SK-N-SH (cell line): ENCODE data around the gene ANKRD44. TPM values are rescaled to one million over a fixed set of nuclear protein-coding genes. Genes with fewer than 3 reads are reported as not detected.

ENCODE experiments used
- CTCF ChIA-PET: fragments of 300-600, 350-600 bp; formaldehyde crosslinking; extraction: SDS; loops from one replicate; lab custom pipeline; 2021; lab: Yijun Ruan, JAX
- POLR2A ChIA-PET: fragments of 350-600 bp; sonication (Branson Sonifier 250); formaldehyde crosslinking; extraction: SDS; loops from one replicate; lab custom pipeline; 2020; ENCODE audit warnings: antibody characterized with exemption, inconsistent platforms; lab: Yijun Ruan, JAX
- DNase-seq: peaks from one replicate; pipeline ENCODE4 v3.0.0; 2012
- H2AFZ ChIP-seq: fragments of 200-600 bp; sonication (generic); 2 replicates; pipeline ENCODE4 v1.8.1; 2016; ENCODE audit warnings: antibody characterized with exemption, mild to moderate bottlenecking, low read depth
- H3F3A ChIP-seq: fragments of 200-600 bp; sonication (generic); replicated peaks from 2 replicates; pipeline ENCODE3; 2016; ENCODE audit warnings: antibody characterized with exemption, mild to moderate bottlenecking; ENCODE audit not compliant: insufficient read depth
- H3K27ac ChIP-seq, 2 experiments: fragments of 200-500 bp in 1 of 2; fragments of 200-600 bp in 1 of 2; sonication (Bioruptor generic) in 1 of 2; sonication (generic), shearing (Covaris generic) in 1 of 2; 2 replicates each; pipeline versions ENCODE4 v1.5.1 to v1.6.1; 2014 to 2016; ENCODE audit warnings: low read depth in 2 of 2, inconsistent platforms in 1 of 2, low read length in 1 of 2, mild to moderate bottlenecking in 1 of 2, mixed read lengths in 1 of 2
- H3K27me3 ChIP-seq: fragments of 200-600 bp; sonication (generic), shearing (Covaris generic); 2 replicates; pipeline ENCODE4 v1.6.1; 2016; ENCODE audit warnings: mixed run types; ENCODE audit not compliant: insufficient read depth
- H3K36me3 ChIP-seq, 2 experiments: fragments of 200-500 bp in 1 of 2; fragments of 200-600 bp in 1 of 2; sonication (Bioruptor generic) in 1 of 2; sonication (generic) in 1 of 2; replicated peaks in 1 of 2; 2 replicates each; pipeline versions ENCODE3 to v1.5.1; 2014 to 2016; ENCODE audit warnings: low read length in 1 of 2, mild to moderate bottlenecking in 1 of 2; ENCODE audit not compliant: insufficient read depth in 2 of 2, control insufficient read depth in 1 of 2
- H3K4me1 ChIP-seq, 2 experiments: fragments of 200-500 bp in 1 of 2; fragments of 200-600 bp in 1 of 2; sonication (Bioruptor generic) in 1 of 2; sonication (generic), shearing (Covaris generic) in 1 of 2; 2 replicates each; pipeline versions ENCODE4 v1.5.1 to v1.6.1; 2014 to 2016; ENCODE audit warnings: low read depth in 1 of 2, low read length in 1 of 2, mixed run types in 1 of 2; ENCODE audit not compliant: insufficient read depth in 2 of 2, control insufficient read depth in 1 of 2
- H3K4me2 ChIP-seq: fragments of 200-600 bp; sonication (generic), shearing (Covaris generic); 2 replicates; pipeline ENCODE4 v1.6.1; 2017; ENCODE audit warnings: mixed run types
- H3K4me3 ChIP-seq, 2 experiments: fragments of 200-500 bp in 1 of 2; fragments of 200-600 bp in 1 of 2; sonication (Bioruptor generic) in 1 of 2; sonication (generic), shearing (Covaris generic) in 1 of 2; 2 replicates each; pipeline versions ENCODE4 v1.5.1 to v1.8.1; 2014 to 2016; ENCODE audit warnings: low read depth in 2 of 2, inconsistent platforms in 1 of 2, low read length in 1 of 2, mild to moderate bottlenecking in 1 of 2, mixed read lengths in 1 of 2, moderate library complexity in 1 of 2
- H3K79me2 ChIP-seq: fragments of 200-600 bp; sonication (generic); 2 replicates; pipeline ENCODE4 v1.8.1; 2017; ENCODE audit warnings: mild to moderate bottlenecking; ENCODE audit not compliant: insufficient read depth
- H3K9ac ChIP-seq: fragments of 200-600 bp; sonication (generic); 2 replicates; pipeline ENCODE4 v1.6.1; 2017; ENCODE audit warnings: mixed run types
- H3K9me2 ChIP-seq: fragments of 200-600 bp; sonication (generic); 2 replicates; pipeline ENCODE4 v1.6.1; 2017; ENCODE audit warnings: mixed run types
- H3K9me3 ChIP-seq: fragments of 200-600 bp; sonication (generic); 2 replicates; pipeline ENCODE4 v1.6.1; 2017; ENCODE audit warnings: mixed run types, mild to moderate bottlenecking, moderate library complexity
- H4K20me1 ChIP-seq: fragments of 200-600 bp; sonication (generic); 2 replicates; pipeline ENCODE4 v1.6.1; 2017; ENCODE audit warnings: mild to moderate bottlenecking, mixed run types; ENCODE audit not compliant: insufficient read depth
- CHD2 ChIP-seq: fragments of 150-350 bp; IDR thresholded peaks from 2 replicates; pipeline ENCODE4 v1.6.1; 2018; ENCODE audit warnings: low read length; ENCODE audit not compliant: partially characterized antibody
- ELF1 ChIP-seq: IDR thresholded peaks from 2 replicates; pipeline ENCODE4 v1.4.0; 2012
- EZH2phosphoT487 ChIP-seq: fragments of 200-600 bp; sonication (generic); IDR thresholded peaks from 2 replicates; pipeline ENCODE4 v1.6.1; 2017; ENCODE audit warnings: low read depth, mixed run types, mild to moderate bottlenecking, antibody characterized with exemption, moderate library complexity, borderline replicate concordance
- FOXJ3 ChIP-seq: sonication (generic); formaldehyde crosslinking; IDR thresholded peaks from 2 replicates; pipeline ENCODE4 v1.5.1; 2020; ENCODE audit warnings: mild to moderate bottlenecking, missing genetic modification reagents
- IRF3 ChIP-seq: fragments of 150-350 bp; IDR thresholded peaks from 2 replicates; pipeline ENCODE4 v1.6.1; 2016; ENCODE audit warnings: mild to moderate bottlenecking, low read depth, low read length
- MAX ChIP-seq: IDR thresholded peaks from 2 replicates; pipeline ENCODE4 v1.4.0; 2012; ENCODE audit warnings: low read depth
- RAD21 ChIP-seq: IDR thresholded peaks from 2 replicates; pipeline ENCODE4 v1.6.1; 2012; ENCODE audit warnings: mild to moderate bottlenecking, low read length
- RCOR1 ChIP-seq: fragments of 150-350 bp; IDR thresholded peaks from 2 replicates; pipeline ENCODE4 v1.6.1; 2017; ENCODE audit warnings: antibody characterized with exemption, low read length
- REST ChIP-seq: IDR thresholded peaks from 2 replicates; pipeline ENCODE4 v1.6.1; 2012; ENCODE audit warnings: mild to moderate bottlenecking, low read depth, low read length, moderate library complexity
- RFX5 ChIP-seq: IDR thresholded peaks from 2 replicates; pipeline ENCODE4 v1.6.1; 2012; ENCODE audit warnings: mild to moderate bottlenecking, improper control_type of control experiment, low read length
- SMC3 ChIP-seq: IDR thresholded peaks from 2 replicates; pipeline ENCODE4 v1.6.1; 2012; ENCODE audit warnings: low read depth, low read length, improper control_type of control experiment
- TCF12 ChIP-seq: IDR thresholded peaks from 2 replicates; pipeline ENCODE4 v1.4.0; 2012
- TEAD4 ChIP-seq: IDR thresholded peaks from 2 replicates; pipeline ENCODE4 v1.4.0; 2012; ENCODE audit warnings: mild to moderate bottlenecking, borderline replicate concordance; ENCODE audit not compliant: insufficient read depth
- USF2 ChIP-seq: fragments of 150-350 bp; IDR thresholded peaks from 2 replicates; pipeline ENCODE4 v1.6.1; 2017; ENCODE audit warnings: antibody characterized with exemption, low read length, low read depth, borderline replicate concordance
- YY1 ChIP-seq: IDR thresholded peaks from 2 replicates; pipeline ENCODE4 v1.4.0; 2012; ENCODE audit warnings: low read depth, mild to moderate bottlenecking
- ZBTB33 ChIP-seq: IDR thresholded peaks from 2 replicates; pipeline ENCODE4 v1.4.0; 2012; ENCODE audit warnings: low read depth, borderline replicate concordance
- WGBS: methylation state at CpG from one replicate; pipeline ENCODE4 v1.1.6; 2017; ENCODE audit warnings: low lambda C conversion rate; 5-methylcytosine and 5-hydroxymethylcytosine counted together
- polyA plus RNA-seq, 3 experiments: library from polyadenylated mRNA; depleted of rRNA; stranded (reverse); fragments of >200 nt; gene quantifications; 2 replicates each; pipeline ENCODE4 v1.2.3, GENCODE V29; 2012

ANKRD44 gene
- polyA plus RNA-seq, 1 of the 3 experiments (the other 2 are of a cell fraction), result 12.5 TPM

- TF ChIP-seq CHD2 (no peak), TCF12 (no peak)
Measured at GRCh38 chr2:196967775-196968174, 342.8 kb downstream of the ANKRD44 start (continued).

- WGBS, result 73% methylated on average over 7 of the region's 7 CpGs
- Histone ChIP-seq H3K27ac (no peak overlapping the region), H3K4me1 (no peaks in the 10 kb centered on the region), H3K27me3 (no peaks in the 10 kb centered on the region), H3K9me2 (no peaks in the 10 kb centered on the region), H3K79me2 (no peaks in the 10 kb centered on the region), H2AFZ (no peak overlapping the region), H3K9me3 (no peaks in the 10 kb centered on the region), H3K4me2 (no peak overlapping the region), H3F3A (no peaks in the 10 kb centered on the region), H3K4me3 (no peak overlapping the region), H3K36me3 (no peaks in the 10 kb centered on the region), H4K20me1 (no peaks in the 10 kb centered on the region), H3K9ac (no peak overlapping the region)
- POLR2A ChIA-PET, result no interaction called here
- CTCF ChIA-PET, result no interaction called here
- no peak for TF ChIP-seq CHD2
- TF ChIP-seq ZBTB33, result no peak
- no peak for TF ChIP-seq EZH2phosphoT487
- no peak for TF ChIP-seq REST
- TF ChIP-seq RFX5, result no peak
- no peak for TF ChIP-seq SMC3
- TF ChIP-seq MAX, result no peak
- no peak for TF ChIP-seq RAD21
- no peak for TF ChIP-seq YY1
- no peak for DNase-seq
Measured at GRCh38 chr2:196967116-196967515, 343.5 kb downstream of the ANKRD44 start.

- no peak overlapping the region for H2AFZ ChIP-seq
- H3F3A ChIP-seq, result no peaks in the 10 kb centered on the region
- 72% methylated on average over 3 of the region's 3 CpGs for WGBS
- H3K4me3 ChIP-seq, result no peak overlapping the region
- H3K27ac ChIP-seq, result no peak overlapping the region
- no peaks in the 10 kb centered on the region for H3K9me3 ChIP-seq
- no peaks in the 10 kb centered on the region for H3K4me1 ChIP-seq
- ChIA-PET POLR2A (no interaction called here), CTCF (no interaction called here)
- H3K27me3 ChIP-seq, result no peaks in the 10 kb centered on the region
- no peaks in the 10 kb centered on the region for H3K9me2 ChIP-seq
- H3K79me2 ChIP-seq, result no peaks in the 10 kb centered on the region
- no peak for DNase-seq
- no peaks in the 10 kb centered on the region for H3K36me3 ChIP-seq
- H3K9ac ChIP-seq, result no peak overlapping the region
- no peak overlapping the region for H3K4me2 ChIP-seq
- no peaks in the 10 kb centered on the region for H4K20me1 ChIP-seq
- TF ChIP-seq RCOR1 (no peak), ELF1 (no peak), USF2 (no peak), YY1 (no peak), RAD21 (no peak), EZH2phosphoT487 (no peak), FOXJ3 (CRISPR knock-in tag) (no peak), TEAD4 (no peak), ZBTB33 (no peak), TCF12 (no peak), IRF3 (no peak)
Measured at GRCh38 chr2:196966061-196966460, 344.5 kb downstream of the ANKRD44 start.
